NB4 (cell line): ENCODE results near the gene RPS29.

Experiments used
- DNase-seq: peaks from one replicate; pipeline ENCODE4 v3.0.0; 2010; ENCODE audit warnings: low read depth
- H3K4me3 ChIP-seq: one replicate; pipeline ENCODE4 v1.5.1; 2011; ENCODE audit warnings: mild to moderate bottlenecking, low read depth, low read length, moderate library complexity
- CTCF ChIP-seq: IDR thresholded peaks from one replicate; pipeline ENCODE4 v1.5.1; 2012; ENCODE audit warnings: low read depth, low read length
- MAX ChIP-seq: IDR thresholded peaks from 2 replicates; pipeline ENCODE4 v1.6.1; 2011; ENCODE audit warnings: low read depth, low read length
- MYC ChIP-seq: IDR thresholded peaks from 2 replicates; pipeline ENCODE4 v1.6.1; 2011; ENCODE audit warnings: low read depth, low read length
- POLR2A ChIP-seq: IDR thresholded peaks from 2 replicates; pipeline ENCODE4 v1.6.1; 2011; ENCODE audit warnings: mild to moderate bottlenecking; ENCODE audit not compliant: insufficient read length; ENCODE audit errors: extremely low read depth

The RPS29 gene

GRCh38 chr14:49549881-49550280 lies 36.3 kb downstream of the RPS29 start:
- no peak overlapping the region for H3K4me3 ChIP-seq
- DNase-seq, result no peak
- TF ChIP-seq MYC (no peak), POLR2A (no peak), CTCF (no peak), MAX (no peak)

GRCh38 chr14:49549446-49549845 lies 36.7 kb downstream of the RPS29 start:
- DNase-seq, result no peak
- no peak overlapping the region for H3K4me3 ChIP-seq
- no peak for TF ChIP-seq CTCF
- no peak for TF ChIP-seq MAX
- no peak for TF ChIP-seq POLR2A
- TF ChIP-seq MYC, result no peak

GRCh38 chr14:49546766-49547165 lies 39.4 kb downstream of the RPS29 start:
- no peak for TF ChIP-seq CTCF
- no peak for TF ChIP-seq MAX
- TF ChIP-seq MYC, result no peak
- TF ChIP-seq POLR2A, result no peak
- no peak for DNase-seq
- H3K4me3 ChIP-seq, result no peak overlapping the region

- no peak for TF ChIP-seq CTCF
- TF ChIP-seq MAX, result no peak
- TF ChIP-seq MYC, result no peak
- no peak for TF ChIP-seq POLR2A
- H3K4me3 ChIP-seq, result no peak overlapping the region
- DNase-seq, result no peak
Observed at GRCh38 chr14:49545716-49546115, 40.5 kb downstream of the RPS29 start.

DNA sequence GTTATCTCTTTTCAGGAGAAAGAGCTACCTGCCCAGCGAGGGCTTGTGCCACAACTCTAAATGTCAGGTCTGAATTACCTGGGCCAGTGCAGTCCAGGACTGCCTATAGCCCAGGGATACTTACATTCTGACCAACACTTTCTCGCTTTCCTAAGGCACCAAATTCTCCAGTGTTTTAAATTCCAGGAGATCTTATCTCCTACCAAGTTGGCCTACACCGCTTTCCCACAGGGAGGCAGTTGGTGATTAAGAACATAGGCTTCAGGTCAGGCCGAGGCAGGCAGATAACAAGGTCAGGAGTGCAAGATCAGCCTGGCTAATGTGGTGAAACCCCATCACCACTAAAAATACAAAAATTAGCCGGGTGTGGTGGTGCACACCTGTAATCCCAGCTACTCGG lies 41.1 kb downstream of the RPS29 start:
- TF ChIP-seq CTCF (no peak), MAX (no peak), POLR2A (no peak), MYC (no peak)
- DNase-seq, result no peak
- H3K4me3 ChIP-seq, result no peak overlapping the region

- TF ChIP-seq MAX (no peak), POLR2A (no peak), MYC (no peak)
- no peak for DNase-seq
- no peak overlapping the region for H3K4me3 ChIP-seq
Observed at GRCh38 chr14:49541049-49541448, 45.1 kb downstream of the RPS29 start.
